Measurements from ENCODE around the gene TPST2.

- TF ChIP-seq CTCF (IDR thresholded peaks at IDR 0.05) (no peak), POLR2A (IDR thresholded peaks at IDR 0.05; ENCODE audit: low read depth) (no peak)
Measured at GRCh38 chr22:26554956-26555355, 35.0 kb downstream of the TPST2 start.
